ENCODE results near the gene ABCA2. TPM values are rescaled to one million over a fixed set of nuclear protein-coding genes. Genes with fewer than 3 reads are reported as not detected.

The ABCA2 gene
- total and polyA plus RNA-seq, 12 donors: 2.9 to 150 (median 31.5) TPM

DNA sequence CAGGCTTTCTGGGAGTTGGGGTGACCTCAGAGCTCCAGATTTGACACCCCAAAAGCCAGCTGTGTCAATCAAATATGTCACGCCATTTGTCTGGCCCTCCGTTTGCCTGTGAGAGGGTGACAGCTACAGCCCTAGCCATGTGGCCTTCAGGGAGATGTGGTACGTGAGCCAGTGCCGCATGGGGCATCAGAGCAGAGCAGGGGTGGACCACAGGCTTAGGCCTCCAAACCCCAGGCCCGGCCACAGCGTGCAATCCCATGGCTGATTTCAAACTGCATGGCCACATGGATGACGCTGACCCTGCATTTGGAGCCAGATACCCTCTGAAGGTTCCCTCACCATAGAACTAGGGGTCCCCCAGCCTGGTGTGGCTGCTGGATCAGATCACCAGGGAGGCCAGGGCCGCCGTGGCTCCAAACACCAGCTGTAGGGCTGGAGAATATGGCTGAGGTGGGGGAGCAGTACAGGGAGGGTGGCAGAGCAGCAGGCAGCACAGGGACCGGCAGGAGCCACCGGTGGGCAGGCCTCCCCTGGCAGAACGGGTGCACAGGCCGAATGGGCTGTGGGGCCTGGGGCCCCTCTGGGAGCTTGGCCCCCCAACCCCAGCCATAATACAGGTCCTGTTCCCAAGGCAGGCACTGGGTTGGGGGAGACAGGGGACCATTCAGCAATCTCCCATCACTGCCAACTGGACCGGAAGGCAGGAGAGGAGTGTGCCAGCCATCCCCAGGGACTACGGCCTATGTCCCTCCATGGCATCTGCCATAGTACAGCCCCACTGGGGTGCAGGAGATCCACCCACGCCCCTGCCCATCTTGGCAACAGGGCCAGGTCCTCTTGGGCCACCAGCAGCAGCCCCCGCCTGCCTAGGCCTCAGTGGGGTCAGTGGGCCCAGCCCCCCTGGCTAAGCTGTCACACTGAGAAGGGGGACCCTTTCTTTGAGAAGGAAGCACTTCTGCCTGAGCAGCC, 40.8 kb upstream of the ABCA2 start:
- DNase-seq: no peak
- intact Hi-C loops (cut with DNase I): no loop called here
- Histone ChIP-seq H3K27ac (no peak overlapping the region), H3K4me3 (no peak overlapping the region), H3K9me3 (replicated peaks in 1 of 3) (no peaks in the 10 kb centered on the region), H3K4me1 (replicated peaks in 1 of 2) (peaks cover 0 to 8% of the 10 kb centered on the region in 2 donors), H3K27me3 (peaks cover 12% of the 10 kb centered on the region), H3K36me3 (replicated peaks in 1 of 2) (no peaks in the 10 kb centered on the region)
- 82 to 95% (median 88%) methylated on average over 5 to 17 of the region's 17 CpGs for WGBS, 4 donors
- TF ChIP-seq, protein P1, sequence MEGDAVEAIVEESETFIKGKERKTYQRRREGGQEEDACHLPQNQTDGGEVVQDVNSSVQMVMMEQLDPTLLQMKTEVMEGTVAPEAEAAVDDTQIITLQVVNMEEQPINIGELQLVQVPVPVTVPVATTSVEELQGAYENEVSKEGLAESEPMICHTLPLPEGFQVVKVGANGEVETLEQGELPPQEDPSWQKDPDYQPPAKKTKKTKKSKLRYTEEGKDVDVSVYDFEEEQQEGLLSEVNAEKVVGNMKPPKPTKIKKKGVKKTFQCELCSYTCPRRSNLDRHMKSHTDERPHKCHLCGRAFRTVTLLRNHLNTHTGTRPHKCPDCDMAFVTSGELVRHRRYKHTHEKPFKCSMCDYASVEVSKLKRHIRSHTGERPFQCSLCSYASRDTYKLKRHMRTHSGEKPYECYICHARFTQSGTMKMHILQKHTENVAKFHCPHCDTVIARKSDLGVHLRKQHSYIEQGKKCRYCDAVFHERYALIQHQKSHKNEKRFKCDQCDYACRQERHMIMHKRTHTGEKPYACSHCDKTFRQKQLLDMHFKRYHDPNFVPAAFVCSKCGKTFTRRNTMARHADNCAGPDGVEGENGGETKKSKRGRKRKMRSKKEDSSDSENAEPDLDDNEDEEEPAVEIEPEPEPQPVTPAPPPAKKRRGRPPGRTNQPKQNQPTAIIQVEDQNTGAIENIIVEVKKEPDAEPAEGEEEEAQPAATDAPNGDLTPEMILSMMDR (IDR thresholded peaks at IDR 0.05): no peak
- no peak for TF ChIP-seq POLR2A (IDR thresholded peaks at IDR 0.05)

- Histone ChIP-seq H3K4me1 (replicated peaks in 1 of 2) (peaks cover 0 to 8% of the 10 kb centered on the region in 2 donors), H3K27me3 (peaks cover 12% of the 10 kb centered on the region), H3K4me3 (no peak overlapping the region), H3K9me3 (replicated peaks in 1 of 3) (no peaks in the 10 kb centered on the region), H3K27ac (no peak overlapping the region), H3K36me3 (replicated peaks in 1 of 2) (no peaks in the 10 kb centered on the region)
- intact Hi-C loops (cut with DNase I): no loop called here
- peak; percentile 74 to 90 (median 78) for DNase-seq
- 24 to 60% (median 56%) methylated on average over 5 to 12 of the region's 12 CpGs for WGBS, 4 donors
- TF ChIP-seq, protein P1 (IDR thresholded peaks at IDR 0.05): peak; percentile 56 to 81 (median 73)
- no peak for TF ChIP-seq POLR2A (IDR thresholded peaks at IDR 0.05)
Measured at GRCh38 chr9:137067860-137068538, 40.0 kb upstream of the ABCA2 start.

GRCh38 chr9:137066096-137066861, 38.2 kb upstream of the ABCA2 start:
- Histone ChIP-seq H3K4me1 (replicated peaks in 1 of 2) (peaks cover 0 to 7% of the 10 kb centered on the region in 2 donors), H3K27ac (no peak overlapping the region), H3K27me3 (peaks cover 12% of the 10 kb centered on the region), H3K36me3 (replicated peaks in 1 of 2) (no peaks in the 10 kb centered on the region), H3K9me3 (replicated peaks in 1 of 3) (no peaks in the 10 kb centered on the region), H3K4me3 (no peak overlapping the region)
- DNase-seq: no peak
- no peak for TF ChIP-seq POLR2A (IDR thresholded peaks at IDR 0.05)
- TF ChIP-seq, protein P1 (IDR thresholded peaks at IDR 0.05): no peak
- WGBS, 4 donors: 84 to 92% (median 91%) methylated on average over 4 to 26 of the region's 26 CpGs
- intact Hi-C loops (cut with DNase I): no loop called here
